Smooth muscle cell (in vitro differentiated cells): Measurements from ENCODE around the gene JAKMIP1. TPM values are rescaled to one million over a fixed set of nuclear protein-coding genes. Genes with fewer than 3 reads are reported as not detected.

ENCODE experiments used
- DNase-seq: peaks from one replicate; lab custom pipeline; 2025; ENCODE audit not compliant: unreplicated experiment; lab: John Stamatoyannopoulos, UW
- H2AFZ ChIP-seq: fragments of 200-600 bp; sonication (generic); 2 replicates; pipeline ENCODE4 v1.6.0; 2016; ENCODE audit warnings: antibody characterized with exemption, low read depth, mild to moderate bottlenecking
- H3F3A ChIP-seq: fragments of 200-600 bp; sonication (generic); 2 replicates; pipeline ENCODE4 v1.6.0; 2017; ENCODE audit warnings: antibody characterized with exemption, low read depth
- H3K27ac ChIP-seq: fragments of 200-600 bp; sonication (generic); 2 replicates; pipeline ENCODE4 v1.5.1; 2016; ENCODE audit warnings: low read depth, mild to moderate bottlenecking
- H3K27me3 ChIP-seq: fragments of 200-600 bp; sonication (generic); 2 replicates; pipeline ENCODE4 v1.6.1; 2016; ENCODE audit warnings: low read depth, mild to moderate bottlenecking
- H3K36me3 ChIP-seq: fragments of 200-600 bp; sonication (generic); 2 replicates; pipeline ENCODE4 v1.5.1; 2016; ENCODE audit warnings: low read depth
- H3K4me1 ChIP-seq: fragments of 200-600 bp; sonication (generic); 2 replicates; pipeline ENCODE4 v1.5.1; 2016; ENCODE audit warnings: low read depth
- H3K4me2 ChIP-seq: fragments of 200-600 bp; sonication (generic); 2 replicates; pipeline ENCODE4 v1.6.0; 2016; ENCODE audit warnings: mild to moderate bottlenecking
- H3K4me3 ChIP-seq: fragments of 200-600 bp; sonication (generic); 2 replicates; pipeline ENCODE4 v1.5.1; 2016; ENCODE audit warnings: mild to moderate bottlenecking
- H3K79me2 ChIP-seq: fragments of 200-600 bp; sonication (generic); 2 replicates; pipeline ENCODE4 v1.6.0; 2016; ENCODE audit warnings: low read depth, mild to moderate bottlenecking
- H3K9ac ChIP-seq: fragments of 200-600 bp; sonication (generic); 2 replicates; pipeline ENCODE4 v1.6.0; 2016; ENCODE audit warnings: low read depth
- H3K9me3 ChIP-seq: fragments of 200-600 bp; sonication (generic); replicated peaks from 2 replicates; pipeline ENCODE4 v1.5.1; 2016; ENCODE audit warnings: low read depth
- H4K20me1 ChIP-seq: fragments of 200-600 bp; sonication (generic); 2 replicates; pipeline ENCODE4 v1.6.0; 2016; ENCODE audit warnings: low read depth
- CTCF ChIP-seq: fragments of 200-600 bp; sonication (generic); IDR thresholded peaks from 2 replicates; pipeline ENCODE4 v1.5.1; 2017; ENCODE audit warnings: borderline replicate concordance, mild to moderate bottlenecking, antibody characterized with exemption; ENCODE audit not compliant: insufficient read depth, poor library complexity, severe bottlenecking
- WGBS: methylation state at CpG from one replicate; pipeline ENCODE4 v1.1.7; 2016; ENCODE audit warnings: low lambda C conversion rate; 5-methylcytosine and 5-hydroxymethylcytosine counted together
- polyA plus RNA-seq: library from polyadenylated mRNA; unstranded; fragments of >200 nt; fragmentation: Nextera tagmentation; extraction: Ambion mirVana; gene quantifications from 2 replicates; pipeline ENCODE4 v1.2.1, GENCODE V29; 2016
- total RNA-seq: library from RNA; depleted of rRNA; stranded (reverse); fragments of >200 nt; gene quantifications from 2 replicates; pipeline ENCODE4 v1.2.3, GENCODE V29; 2014

Gene JAKMIP1
- total and polyA plus RNA-seq, 2 experiments from 2014 or later = 0.64 TPM; not detected in 1

- Histone ChIP-seq H3F3A (no peaks in the 10 kb centered on the region), H3K4me3 (no peak overlapping the region), H3K79me2 (no peaks in the 10 kb centered on the region), H3K9me3 (no peaks in the 10 kb centered on the region), H3K4me2 (no peak overlapping the region), H3K9ac (no peak overlapping the region), H4K20me1 (no peaks in the 10 kb centered on the region), H3K4me1 (no peaks in the 10 kb centered on the region), H3K27me3 (no peaks in the 10 kb centered on the region), H2AFZ (no peak overlapping the region), H3K27ac (no peak overlapping the region), H3K36me3 (no peaks in the 10 kb centered on the region)
- no peak for DNase-seq
- WGBS = over 99% methylated on average over 6 of the region's 6 CpGs
- TF ChIP-seq CTCF = no peak
These were observed 75.8 kb downstream of the JAKMIP1 start for GRCh38 chr4:6124386-6125102.

GRCh38 chr4:6123976-6124375 is 76.4 kb downstream of the JAKMIP1 start:
- Histone ChIP-seq H3K27me3 (no peaks in the 10 kb centered on the region), H4K20me1 (no peaks in the 10 kb centered on the region), H3K4me3 (no peak overlapping the region), H3F3A (no peaks in the 10 kb centered on the region), H3K36me3 (no peaks in the 10 kb centered on the region), H3K79me2 (no peaks in the 10 kb centered on the region), H3K9ac (no peak overlapping the region), H3K4me2 (no peak overlapping the region), H3K27ac (no peak overlapping the region), H2AFZ (no peak overlapping the region), H3K4me1 (no peaks in the 10 kb centered on the region), H3K9me3 (no peaks in the 10 kb centered on the region)
- 98% methylated on average over 13 of the region's 13 CpGs for WGBS
- DNase-seq = no peak
- TF ChIP-seq CTCF = no peak

GRCh38 chr4:6123541-6123940 is 76.8 kb downstream of the JAKMIP1 start:
- Histone ChIP-seq H3K4me1 (no peaks in the 10 kb centered on the region), H3K36me3 (no peaks in the 10 kb centered on the region), H3K4me3 (no peak overlapping the region), H3K9me3 (no peaks in the 10 kb centered on the region), H3K27me3 (peaks cover 2% of the 10 kb centered on the region), H3K79me2 (no peaks in the 10 kb centered on the region), H3K4me2 (no peak overlapping the region), H4K20me1 (no peaks in the 10 kb centered on the region), H3F3A (no peaks in the 10 kb centered on the region), H2AFZ (no peak overlapping the region), H3K9ac (no peak overlapping the region), H3K27ac (no peak overlapping the region)
- 79% methylated on average over 2 of the region's 2 CpGs for WGBS
- no peak for TF ChIP-seq CTCF
- no peak for DNase-seq

GRCh38 chr4:6123116-6123515 is 77.2 kb downstream of the JAKMIP1 start:
- H3K9ac ChIP-seq = no peak overlapping the region
- H3K9me3 ChIP-seq = no peaks in the 10 kb centered on the region
- H3K4me3 ChIP-seq = no peak overlapping the region
- no peaks in the 10 kb centered on the region for H3F3A ChIP-seq
- 83% methylated on average over 7 of the region's 7 CpGs for WGBS
- DNase-seq = no peak
- no peak for TF ChIP-seq CTCF
- no peak overlapping the region for H3K4me2 ChIP-seq
- H3K79me2 ChIP-seq = no peaks in the 10 kb centered on the region
- no peaks in the 10 kb centered on the region for H3K4me1 ChIP-seq
- no peak overlapping the region for H2AFZ ChIP-seq
- H3K27me3 ChIP-seq = peaks cover 6% of the 10 kb centered on the region
- no peaks in the 10 kb centered on the region for H3K36me3 ChIP-seq
- no peaks in the 10 kb centered on the region for H4K20me1 ChIP-seq
- no peak overlapping the region for H3K27ac ChIP-seq
